PFSK-1 (cell line): ENCODE results near the gene COL25A1.

ENCODE experiments used
- FOXP2 ChIP-seq: optimal IDR thresholded peaks from 2 replicates; pipeline ENCODE3; 2011; ENCODE audit warnings: borderline replicate concordance, control low read depth, inconsistent platforms; ENCODE audit not compliant: insufficient read depth; ENCODE audit errors: extremely low read length, extremely low read depth
- POLR2AphosphoS5 ChIP-seq: IDR thresholded peaks from 2 replicates; pipeline ENCODE4 v1.6.1; 2012; ENCODE audit warnings: low read depth, mild to moderate bottlenecking, control low read depth, low read length, moderate library complexity
- REST ChIP-seq, 2 experiments: IDR thresholded peaks; 2 replicates each; pipeline versions ENCODE4 v1.6.1 to v1.8.0; 2011 to 2012; ENCODE audit warnings: low read depth in 2 of 2, low read length in 2 of 2, control low read depth in 1 of 2, inconsistent platforms in 1 of 2, mild to moderate bottlenecking in 1 of 2, moderate library complexity in 1 of 2; ENCODE audit not compliant: insufficient read depth in 1 of 2
- TAF1 ChIP-seq: IDR thresholded peaks from 2 replicates; pipeline ENCODE4 v1.6.1; 2012; ENCODE audit warnings: low read length, control low read depth, borderline replicate concordance; ENCODE audit not compliant: insufficient read depth

- TF ChIP-seq POLR2AphosphoS5 (no peak), TAF1 (no peak), REST (IDR thresholded peaks at IDR 0.05; ENCODE audit: insufficient read depth in 1 of 2, low read depth in 2 of 2, low read length in 2 of 2) (no peak), FOXP2 (no peak)
These were observed 292.5 kb downstream of the COL25A1 start for GRCh38 chr4:109009909-109010308.
